PC-9 (cell line): ENCODE measurements around the gene ASTN2.

Experiments used
- CTCF ChIP-seq: fragments of 200-600 bp; sonication (generic); conservative IDR thresholded peaks from 2 replicates; pipeline ENCODE4 v1.6.1; 2017; ENCODE audit warnings: mixed run types, antibody characterized with exemption, mild to moderate bottlenecking, moderate library complexity
- EZH2 ChIP-seq: fragments of 200-600 bp; sonication (generic); IDR thresholded peaks from 2 replicates; pipeline ENCODE4 v1.8.0; 2017; ENCODE audit warnings: antibody characterized with exemption, low read depth

GRCh38 chr9:117060963-117061362 lies 353.9 kb downstream of the ASTN2 start:
- TF ChIP-seq CTCF (no peak), EZH2 (no peak)
